HTERT RPE-1 (cell line): ENCODE measurements around the gene INO80.
"Not testable (repeated sequence)": the region's sequence is repeated elsewhere in the genome, so short reads cannot be mapped to it uniquely, and the experiment has no call there.

Experiments used
- in situ Hi-C: fragments of 300-500 bp; cut with MboI; formaldehyde crosslinking; loops from 4 replicates; pipeline ENCODE4 v1.14.3; 2020; ENCODE audit warnings: low sequenced_read_pairs

INO80 gene

GRCh38 chr15:41122849-41123248 lies 6.8 kb upstream of the INO80 start:
- in situ Hi-C loops = no loop called here

- in situ Hi-C loops = no loop called here
Measured at GRCh38 chr15:41121951-41122350, 5.9 kb upstream of the INO80 start.

- in situ Hi-C loops = no loop called here
Measured at GRCh38 chr15:41116962-41117252, 827 bp upstream of the INO80 start.

- in situ Hi-C loops = no loop called here
Measured at GRCh38 chr15:41115652-41116115, 396 bp downstream of the INO80 start.

- in situ Hi-C loops = no loop called here
Measured at GRCh38 chr15:41115161-41115651, 874 bp downstream of the INO80 start.

- in situ Hi-C loops = no loop called here
Measured at GRCh38 chr15:41106947-41107346, 9.1 kb downstream of the INO80 start.

- in situ Hi-C loops = no loop called here
Measured at GRCh38 chr15:41105348-41106334, 10.4 kb downstream of the INO80 start.

- in situ Hi-C loops = no loop called here
Measured at GRCh38 chr15:41104234-41104633, 11.8 kb downstream of the INO80 start.

GRCh38 chr15:41102854-41103253 lies 13.2 kb downstream of the INO80 start:
- in situ Hi-C loops = no loop called here

GRCh38 chr15:41096178-41096577 lies 19.9 kb downstream of the INO80 start:
- in situ Hi-C loops = no loop called here

- in situ Hi-C loops = no loop called here
Measured at GRCh38 chr15:41085029-41085428, 31.1 kb downstream of the INO80 start.

- in situ Hi-C loops = no loop called here
Measured at GRCh38 chr15:41080144-41080543, 35.9 kb downstream of the INO80 start.

GRCh38 chr15:41079717-41080116 lies 36.4 kb downstream of the INO80 start:
- in situ Hi-C loops = no loop called here

GRCh38 chr15:41078879-41079278 lies 37.2 kb downstream of the INO80 start:
- in situ Hi-C loops = not testable (repeated sequence)

GRCh38 chr15:41078125-41078524 lies 38.0 kb downstream of the INO80 start:
- in situ Hi-C loops = no loop called here

- in situ Hi-C loops = no loop called here
Measured at GRCh38 chr15:41073028-41073427, 43.1 kb downstream of the INO80 start.

- in situ Hi-C loops = no loop called here
Measured at GRCh38 chr15:41072013-41072412, 44.1 kb downstream of the INO80 start.

- in situ Hi-C loops = no loop called here
Measured at GRCh38 chr15:41066516-41066915, 49.6 kb downstream of the INO80 start.

GRCh38 chr15:41061667-41062066 lies 54.4 kb downstream of the INO80 start:
- in situ Hi-C loops = no loop called here

- in situ Hi-C loops = no loop called here
Measured at GRCh38 chr15:41060505-41060904, 55.6 kb downstream of the INO80 start.

- in situ Hi-C loops = no loop called here
Measured at GRCh38 chr15:41056810-41057209, 59.3 kb downstream of the INO80 start.

GRCh38 chr15:41055706-41056105 lies 60.4 kb downstream of the INO80 start:
- in situ Hi-C loops = no loop called here
